ENCODE results near the gene PARS2. TPM values are rescaled to one million over a fixed set of nuclear protein-coding genes. Genes with fewer than 3 reads are reported as not detected.
A peak's percentile ranks its signal among the peaks of the same experiment; 100 is the strongest.

Gene PARS2
- total RNA-seq, 2 donors from 2014 or later: 2.8 to 3.1 TPM

DNA sequence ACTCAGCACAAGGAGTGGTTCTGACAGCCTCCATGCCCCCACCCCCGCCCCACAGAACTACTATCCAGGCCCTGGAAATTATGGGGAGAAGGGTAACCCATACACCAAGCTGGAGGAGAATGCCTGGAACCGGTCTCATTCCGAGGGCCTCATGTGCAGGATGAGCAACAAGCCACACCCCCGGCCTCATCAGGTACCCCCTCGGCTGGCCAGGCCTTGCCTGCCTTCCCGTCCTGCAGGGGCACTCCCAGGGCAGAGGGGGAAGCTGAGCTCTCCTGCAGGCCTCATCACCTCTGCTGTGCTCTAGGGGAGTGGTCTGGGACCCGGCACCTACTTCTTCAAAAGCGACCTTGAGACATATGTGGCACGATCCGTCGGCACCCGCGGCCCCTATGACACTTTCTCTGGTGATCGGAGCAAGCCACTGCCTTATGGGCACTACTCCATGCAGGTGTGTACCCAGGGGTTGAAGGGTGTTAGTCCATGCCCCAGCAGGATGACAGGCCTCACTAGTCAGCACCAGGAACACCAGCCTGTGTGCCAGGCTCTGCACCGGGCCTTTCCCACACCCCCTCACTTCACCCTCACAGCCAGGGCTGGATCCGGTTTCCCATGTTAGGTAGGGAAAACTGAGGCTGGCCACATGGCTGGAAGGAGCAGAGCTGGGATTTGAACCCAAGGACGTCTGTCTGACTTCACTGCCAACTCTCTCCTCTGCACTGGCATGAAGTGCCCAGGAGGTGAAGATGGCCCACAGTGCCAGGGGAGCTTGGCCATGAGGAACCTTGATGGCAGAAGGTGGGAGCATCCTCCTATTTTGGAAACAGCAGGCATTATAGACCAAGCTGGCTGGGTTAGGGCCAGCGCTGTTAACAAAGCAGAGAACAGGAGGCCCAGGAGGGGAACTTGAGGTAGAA is 47.7 kb upstream of the PARS2 start:
- no peak for TF ChIP-seq CTCF (IDR thresholded peaks at IDR 0.05)
- no peak for DNase-seq (ENCODE audit: low spot score)
- Histone ChIP-seq H3K36me3 (no peaks in the 10 kb centered on the region), H3K9me3 (no peaks in the 10 kb centered on the region), H3K27ac (no peak overlapping the region), H3K4me3 (no peak overlapping the region), H3K27me3 (replicated peaks; ENCODE audit: insufficient read depth) (no peaks in the 10 kb centered on the region), H3K4me1 (ENCODE audit: control insufficient read depth in 1 of 2, low read depth in 2 of 2) (no peaks in the 10 kb centered on the region)
- no peak for ATAC-seq (ENCODE audit: insufficient number of reproducible peaks, low FRiP score, low read depth)

GRCh38 chr1:54811066-54811465 is 46.7 kb upstream of the PARS2 start:
- Histone ChIP-seq H3K4me1 (ENCODE audit: control insufficient read depth in 1 of 2, low read depth in 2 of 2) (no peaks in the 10 kb centered on the region), H3K4me3 (no peak overlapping the region), H3K27me3 (replicated peaks; ENCODE audit: insufficient read depth) (no peaks in the 10 kb centered on the region), H3K9me3 (no peaks in the 10 kb centered on the region), H3K36me3 (no peaks in the 10 kb centered on the region), H3K27ac (no peak overlapping the region)
- ATAC-seq (ENCODE audit: insufficient number of reproducible peaks, low FRiP score, low read depth): no peak
- DNase-seq (ENCODE audit: low spot score): no peak
- TF ChIP-seq CTCF (IDR thresholded peaks at IDR 0.05): no peak

GRCh38 chr1:54810153-54810942 is 46.0 kb upstream of the PARS2 start:
- Histone ChIP-seq H3K4me1 (ENCODE audit: control insufficient read depth in 1 of 2, low read depth in 2 of 2) (no peaks in the 10 kb centered on the region), H3K4me3 (no peak overlapping the region), H3K36me3 (no peaks in the 10 kb centered on the region), H3K9me3 (no peaks in the 10 kb centered on the region), H3K27me3 (replicated peaks; ENCODE audit: insufficient read depth) (no peaks in the 10 kb centered on the region), H3K27ac (no peak overlapping the region)
- DNase-seq (ENCODE audit: low spot score): no peak
- TF ChIP-seq CTCF (IDR thresholded peaks at IDR 0.05): peak; percentile 68
- ATAC-seq (ENCODE audit: insufficient number of reproducible peaks, low FRiP score, low read depth): peak; percentile 38

DNA sequence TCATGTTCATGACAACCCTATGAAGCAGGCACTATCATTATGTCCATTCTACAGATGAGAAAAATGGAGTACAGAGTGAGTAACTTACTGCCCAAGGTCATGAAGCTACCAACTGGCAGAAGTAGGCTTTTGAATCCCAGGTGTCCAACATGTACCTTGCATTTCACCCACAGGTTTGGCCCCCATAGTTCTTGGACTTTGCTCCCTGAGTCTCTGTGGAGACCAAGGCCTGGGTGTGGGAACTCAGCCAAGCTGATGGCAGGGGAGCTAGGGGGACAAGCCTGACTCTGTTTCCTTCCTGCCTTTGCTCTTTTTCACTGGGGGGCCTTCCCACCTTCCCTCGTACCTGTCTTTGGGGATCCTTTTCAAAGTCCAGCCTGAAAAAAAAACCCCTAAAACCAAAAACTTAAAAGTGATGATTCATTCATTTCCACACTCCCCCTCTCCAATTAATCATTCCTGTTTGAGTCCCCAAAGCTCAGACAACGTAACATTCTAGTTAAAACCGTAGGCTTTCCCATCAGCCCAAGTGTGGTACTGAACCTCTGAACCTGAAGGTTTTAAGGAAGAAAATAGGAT is 45.3 kb upstream of the PARS2 start:
- ATAC-seq (ENCODE audit: insufficient number of reproducible peaks, low FRiP score, low read depth): no peak
- Histone ChIP-seq H3K4me1 (ENCODE audit: control insufficient read depth in 1 of 2, low read depth in 2 of 2) (peaks cover 0 to 3% of the 10 kb centered on the region in 2 donors), H3K27me3 (replicated peaks; ENCODE audit: insufficient read depth) (no peaks in the 10 kb centered on the region), H3K36me3 (no peaks in the 10 kb centered on the region), H3K27ac (no peak overlapping the region), H3K9me3 (no peaks in the 10 kb centered on the region), H3K4me3 (no peak overlapping the region)
- TF ChIP-seq CTCF (IDR thresholded peaks at IDR 0.05): no peak
- no peak for DNase-seq (ENCODE audit: low spot score)
